Endodermal cell (in vitro differentiated cells): ENCODE measurements around the gene ABLIM2. TPM values are rescaled to one million over a fixed set of nuclear protein-coding genes. Genes with fewer than 3 reads are reported as not detected.
A peak's percentile ranks its signal among the peaks of the same experiment; 100 is the strongest.

Experiments
- DNase-seq: peaks from one replicate; pipeline ENCODE4 v3.0.0-alpha.2; 2017
- H3K27ac ChIP-seq: 2 replicates; pipeline ENCODE4 v1.5.1; 2013; ENCODE audit warnings: mild to moderate bottlenecking, low read depth, low read length, moderate library complexity
- H3K27me3 ChIP-seq: 2 replicates; pipeline ENCODE4 v1.6.1; 2013; ENCODE audit warnings: mild to moderate bottlenecking, low read length, moderate library complexity; ENCODE audit not compliant: insufficient read depth, control insufficient read depth, poor library complexity, severe bottlenecking
- H3K36me3 ChIP-seq: 2 replicates; pipeline ENCODE4 v1.7.0; 2013; ENCODE audit warnings: mild to moderate bottlenecking, low read length, moderate library complexity; ENCODE audit not compliant: control insufficient read depth, insufficient read depth
- H3K4me1 ChIP-seq: one replicate; pipeline ENCODE4 v1.7.0; 2013; ENCODE audit warnings: low read length; ENCODE audit not compliant: control insufficient read depth, insufficient read depth
- H3K4me3 ChIP-seq: 2 replicates; pipeline ENCODE4 v1.5.1; 2013; ENCODE audit warnings: mild to moderate bottlenecking, low read length, moderate library complexity
- H3K9ac ChIP-seq: 2 replicates; pipeline ENCODE4 v1.6.1; 2013; ENCODE audit warnings: mild to moderate bottlenecking, low read length, moderate library complexity; ENCODE audit not compliant: poor library complexity, severe bottlenecking; ENCODE audit errors: extremely low read depth
- H3K9me3 ChIP-seq: 2 replicates; pipeline ENCODE4 v1.6.1; 2013; ENCODE audit warnings: mild to moderate bottlenecking, low read length, moderate library complexity; ENCODE audit not compliant: control insufficient read depth
- H3K27ac Mint-ChIP-seq: 2 replicates; pipeline ENCODE4 v1.8.0; 2020; ENCODE audit warnings: mixed read lengths
- H3K27me3 Mint-ChIP-seq: 2 replicates; pipeline ENCODE4 v1.8.0; 2021; ENCODE audit warnings: mild to moderate bottlenecking, mixed read lengths; ENCODE audit not compliant: insufficient read depth
- H3K36me3 Mint-ChIP-seq: 2 replicates; pipeline ENCODE4 v1.8.0; 2020; ENCODE audit warnings: low read depth, mixed read lengths
- H3K4me1 Mint-ChIP-seq: 2 replicates; pipeline ENCODE4 v1.8.0; 2020; ENCODE audit warnings: mixed read lengths
- H3K4me3 Mint-ChIP-seq: 2 replicates; pipeline ENCODE4 v1.8.0; 2020; ENCODE audit warnings: mild to moderate bottlenecking, moderate library complexity, mixed read lengths
- H3K9me3 Mint-ChIP-seq: 2 replicates; pipeline ENCODE4 v1.8.0; 2020; ENCODE audit warnings: mild to moderate bottlenecking, mixed read lengths
- WGBS, 2 experiments: methylation state at CpG; one replicate each; pipeline versions ENCODE4 v1.1.5 to v1.1.7; 2013; ENCODE audit warnings: missing lambda C conversion rate in 2 of 2, mixed read lengths in 1 of 2; ENCODE audit not compliant: insufficient coverage in 1 of 2, insufficient read length in 1 of 2; 5-methylcytosine and 5-hydroxymethylcytosine counted together
- total RNA-seq, 2 donors: library from RNA; stranded (reverse); fragmentation: NEBNext Ultra II Directional in 1 of 2; extraction: Animal tissue kit (Norgen Biotek cat#: 25700) in 1 of 2; gene quantifications; 2 replicates in 1 of 2; 3 replicates in 1 of 2; pipeline ENCODE4 v1.2.1, GENCODE V29; 2021
- TF ChIP-seq, protein P1 (sequence below): fragments of 200-600 bp; sonication (generic); conservative IDR thresholded peaks from 2 replicates; pipeline ENCODE4 v1.5.0; 2021; ENCODE audit warnings: antibody characterized with exemption, mild to moderate bottlenecking

ABLIM2 gene
- total RNA-seq, 2 donors from 2014 or later, result 0.35 to 1.6 TPM

DNA sequence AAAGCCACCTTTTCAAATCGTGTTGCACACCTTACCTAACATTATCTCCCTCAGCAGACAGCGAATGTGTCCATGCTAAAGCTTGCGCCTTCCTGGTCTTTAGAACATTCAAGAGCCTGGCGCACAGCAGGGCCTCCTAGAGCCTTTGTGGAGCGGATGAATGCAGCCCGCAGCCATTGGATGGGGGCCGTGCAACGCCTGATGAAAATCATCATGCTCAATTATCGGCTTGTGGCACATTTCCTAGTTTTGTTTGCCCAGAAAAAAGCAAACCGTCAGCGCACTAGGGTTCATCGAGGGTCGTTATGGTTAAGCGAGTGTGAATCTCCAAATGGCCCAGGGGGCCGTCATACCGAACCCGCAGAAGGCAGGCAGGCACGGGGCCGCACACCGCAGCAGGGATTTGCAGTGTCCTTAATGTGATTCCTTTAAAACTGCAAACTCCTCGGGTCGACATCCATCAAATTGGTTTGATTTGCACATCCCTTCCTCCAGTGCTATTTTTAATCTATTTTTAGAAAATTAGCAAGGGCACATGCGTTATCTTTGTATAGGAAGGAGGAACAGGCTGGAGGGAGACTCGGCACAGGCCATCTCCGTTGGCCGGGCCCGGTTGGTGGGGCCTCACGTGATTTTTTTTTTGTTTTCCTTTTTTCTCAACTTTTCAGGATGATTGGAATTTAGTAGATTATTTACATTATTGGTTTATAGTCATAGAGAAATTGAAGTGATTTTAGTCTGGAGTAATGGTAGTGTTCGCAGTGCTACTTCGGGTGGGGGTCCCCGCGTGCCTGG lies 53.1 kb downstream of the ABLIM2 start:
- WGBS, 2 experiments, result 86 to 91% methylated on average over 25 to 32 of the region's 32 CpGs
- Histone ChIP-seq H3K36me3 (no peaks in the 10 kb centered on the region), H3K4me1 (no peaks in the 10 kb centered on the region), H3K27me3 (no peaks in the 10 kb centered on the region), H3K4me3 (no peak overlapping the region), H3K9ac (no peak overlapping the region), H3K27ac (peak overlapping the region; percentile 38), H3K9me3 (no peaks in the 10 kb centered on the region)
- H3K27me3 Mint-ChIP-seq, result no peaks in the 10 kb centered on the region
- TF ChIP-seq, protein P1, sequence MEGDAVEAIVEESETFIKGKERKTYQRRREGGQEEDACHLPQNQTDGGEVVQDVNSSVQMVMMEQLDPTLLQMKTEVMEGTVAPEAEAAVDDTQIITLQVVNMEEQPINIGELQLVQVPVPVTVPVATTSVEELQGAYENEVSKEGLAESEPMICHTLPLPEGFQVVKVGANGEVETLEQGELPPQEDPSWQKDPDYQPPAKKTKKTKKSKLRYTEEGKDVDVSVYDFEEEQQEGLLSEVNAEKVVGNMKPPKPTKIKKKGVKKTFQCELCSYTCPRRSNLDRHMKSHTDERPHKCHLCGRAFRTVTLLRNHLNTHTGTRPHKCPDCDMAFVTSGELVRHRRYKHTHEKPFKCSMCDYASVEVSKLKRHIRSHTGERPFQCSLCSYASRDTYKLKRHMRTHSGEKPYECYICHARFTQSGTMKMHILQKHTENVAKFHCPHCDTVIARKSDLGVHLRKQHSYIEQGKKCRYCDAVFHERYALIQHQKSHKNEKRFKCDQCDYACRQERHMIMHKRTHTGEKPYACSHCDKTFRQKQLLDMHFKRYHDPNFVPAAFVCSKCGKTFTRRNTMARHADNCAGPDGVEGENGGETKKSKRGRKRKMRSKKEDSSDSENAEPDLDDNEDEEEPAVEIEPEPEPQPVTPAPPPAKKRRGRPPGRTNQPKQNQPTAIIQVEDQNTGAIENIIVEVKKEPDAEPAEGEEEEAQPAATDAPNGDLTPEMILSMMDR, result no peak
- DNase-seq, result no peak
- no peak overlapping the region for H3K27ac Mint-ChIP-seq
- H3K4me3 Mint-ChIP-seq, result no peak overlapping the region
- H3K4me1 Mint-ChIP-seq, result peaks cover 3% of the 10 kb centered on the region
- no peaks in the 10 kb centered on the region for H3K36me3 Mint-ChIP-seq
- peaks cover 7% of the 10 kb centered on the region for H3K9me3 Mint-ChIP-seq

DNA sequence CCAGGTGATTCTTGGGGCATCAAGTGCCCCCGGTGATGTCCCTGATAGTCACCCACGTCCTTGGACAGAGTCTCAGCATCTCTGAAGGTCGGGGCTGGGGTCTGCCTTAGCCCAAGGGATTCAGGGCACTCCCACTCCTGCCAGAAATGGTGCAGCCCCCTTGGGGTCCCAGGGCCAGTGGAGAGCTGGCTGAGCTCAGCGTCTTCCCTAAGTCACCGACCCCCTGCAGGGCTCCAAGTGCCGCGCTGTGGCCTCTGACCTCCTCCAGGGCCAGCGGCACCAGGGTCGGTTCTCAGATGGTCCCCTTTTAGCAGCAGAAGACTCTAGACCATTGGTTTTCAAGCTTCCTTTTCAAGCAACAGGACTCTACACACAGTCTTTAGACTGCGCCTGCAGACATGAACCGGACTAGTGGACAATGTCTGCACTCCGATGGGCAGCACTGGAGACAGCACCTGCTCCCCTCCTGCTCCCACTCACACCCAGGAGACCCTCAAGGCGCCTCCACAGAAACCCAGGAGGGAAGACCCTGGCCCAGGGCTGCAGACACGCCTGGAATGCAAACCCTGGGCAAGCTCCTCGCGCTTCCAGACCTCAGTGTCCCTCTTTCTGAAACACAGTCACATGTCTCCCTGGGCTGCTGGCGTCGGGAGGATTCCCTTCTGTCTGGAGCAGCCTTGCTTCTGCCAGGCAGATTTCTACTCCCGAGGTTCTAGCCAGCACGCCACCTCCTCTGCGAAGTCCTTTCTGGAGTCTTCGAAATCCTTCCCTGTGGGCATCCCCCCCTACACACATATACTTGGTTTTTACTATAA lies 53.9 kb downstream of the ABLIM2 start:
- no peak overlapping the region for H3K4me3 Mint-ChIP-seq
- Histone ChIP-seq H3K27ac (no peak overlapping the region), H3K27me3 (no peaks in the 10 kb centered on the region), H3K4me1 (no peaks in the 10 kb centered on the region), H3K9ac (no peak overlapping the region), H3K36me3 (no peaks in the 10 kb centered on the region), H3K4me3 (no peak overlapping the region), H3K9me3 (no peaks in the 10 kb centered on the region)
- TF ChIP-seq, protein P1, result no peak
- 87 to 88% methylated on average over 19 to 22 of the region's 22 CpGs for WGBS, 2 experiments
- H3K9me3 Mint-ChIP-seq, result peaks cover 7% of the 10 kb centered on the region
- H3K36me3 Mint-ChIP-seq, result no peaks in the 10 kb centered on the region
- DNase-seq, result no peak
- peaks cover 3% of the 10 kb centered on the region for H3K4me1 Mint-ChIP-seq
- H3K27ac Mint-ChIP-seq, result no peak overlapping the region
- H3K27me3 Mint-ChIP-seq, result no peaks in the 10 kb centered on the region

DNA sequence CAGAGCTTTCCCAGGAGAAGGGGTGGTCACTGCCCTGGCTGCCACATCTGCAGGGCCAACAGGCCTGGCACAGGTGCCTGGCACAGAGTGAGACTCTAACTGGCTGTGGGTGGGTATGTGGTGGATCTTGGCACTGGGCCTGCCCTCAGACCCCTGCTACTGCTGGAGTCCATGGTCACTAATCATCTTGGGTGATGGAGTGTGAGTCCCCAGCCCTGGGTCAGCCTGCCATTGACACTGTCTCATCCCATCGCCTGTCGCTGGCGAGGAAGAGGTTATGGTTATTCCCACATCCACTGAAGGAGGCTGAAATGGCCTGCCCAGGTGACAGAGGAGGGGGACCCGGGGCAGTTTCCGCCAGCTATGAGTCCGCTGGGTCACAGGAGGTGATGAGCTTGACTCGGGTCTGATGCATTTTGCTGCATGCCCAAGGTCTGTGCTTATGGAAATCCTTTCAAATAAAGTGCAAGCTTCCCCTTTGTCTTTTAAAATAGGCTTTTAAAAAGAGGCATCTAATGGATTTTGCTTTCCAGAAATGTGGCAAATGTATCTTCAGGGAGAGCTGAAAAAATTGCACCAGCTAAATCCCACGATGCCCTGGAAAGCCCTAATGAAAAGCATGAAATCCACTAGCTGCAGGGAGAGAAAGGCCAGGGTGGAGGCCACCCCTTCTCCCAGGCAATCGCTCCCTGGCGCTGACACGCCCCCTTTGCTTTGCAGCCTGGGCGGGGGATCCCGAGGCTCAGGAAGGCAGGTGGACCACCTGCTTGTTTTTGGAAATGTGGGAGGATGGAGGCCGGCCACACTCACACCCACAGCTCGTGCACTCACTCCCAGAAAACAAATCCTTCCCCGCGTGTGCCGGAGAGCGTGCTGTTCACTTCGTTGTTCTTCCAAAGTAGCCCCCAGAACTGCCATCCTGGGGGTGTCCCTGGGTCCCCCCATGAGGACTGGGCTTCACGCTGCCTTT lies 54.9 kb downstream of the ABLIM2 start:
- H3K36me3 Mint-ChIP-seq, result no peaks in the 10 kb centered on the region
- H3K9me3 Mint-ChIP-seq, result peaks cover 7% of the 10 kb centered on the region
- Histone ChIP-seq H3K4me3 (no peak overlapping the region), H3K4me1 (no peaks in the 10 kb centered on the region), H3K27me3 (no peaks in the 10 kb centered on the region), H3K9ac (no peak overlapping the region), H3K9me3 (no peaks in the 10 kb centered on the region), H3K27ac (no peak overlapping the region), H3K36me3 (no peaks in the 10 kb centered on the region)
- no peak overlapping the region for H3K27ac Mint-ChIP-seq
- no peak overlapping the region for H3K4me3 Mint-ChIP-seq
- no peaks in the 10 kb centered on the region for H3K27me3 Mint-ChIP-seq
- TF ChIP-seq, protein P1, result no peak
- H3K4me1 Mint-ChIP-seq, result peaks cover 3% of the 10 kb centered on the region
- WGBS, 2 experiments, result 61 to 69% methylated on average over 13 to 21 of the region's 21 CpGs
- DNase-seq, result peak; percentile 73
